Lower lobe of right lung (tissue), 2 donors: Measurements from ENCODE around the gene INPP4B. TPM values are rescaled to one million over a fixed set of nuclear protein-coding genes. Genes with fewer than 3 reads are reported as not detected.
"Not testable (repeated sequence)": the region's sequence is repeated elsewhere in the genome, so short reads cannot be mapped to it uniquely, and the experiment has no call there.

Experiments used
- ATAC-seq, 2 donors: fragments of 200-7000 bp; cut with Tn5 transposase; one replicate each; pipeline ENCODE4 v1.9.1; 2020 to 2022; ENCODE audit warnings: mild to moderate bottlenecking in 2 of 2, moderate library complexity in 2 of 2
- DNase-seq: peaks from one replicate; pipeline ENCODE4 v3.0.0-alpha.2; 2020
- H3K27ac ChIP-seq: fragments of 200-600 bp; one replicate; pipeline ENCODE4 v1.8.0; 2022
- H3K27me3 ChIP-seq: fragments of 200-600 bp; one replicate; pipeline ENCODE4 v1.8.0; 2022; ENCODE audit warnings: low read depth
- H3K36me3 ChIP-seq: fragments of 200-600 bp; one replicate; pipeline ENCODE4 v1.8.0; 2022; ENCODE audit warnings: mild to moderate bottlenecking
- H3K4me1 ChIP-seq: fragments of 200-600 bp; one replicate; pipeline ENCODE4 v1.8.0; 2022
- H3K4me3 ChIP-seq: fragments of 200-600 bp; one replicate; pipeline ENCODE4 v1.8.0; 2022; ENCODE audit warnings: mild to moderate bottlenecking
- H3K9me3 ChIP-seq: fragments of 200-600 bp; one replicate; pipeline ENCODE4 v1.8.0; 2022
- CTCF ChIP-seq: fragments of 200-600 bp; IDR thresholded peaks from one replicate; pipeline ENCODE4 v1.8.0; 2022; ENCODE audit warnings: antibody characterized with exemption, mild to moderate bottlenecking
- intact Hi-C: fragments of 100-400 bp; cut with DNase I; formaldehyde crosslinking; loops from one replicate; pipeline ENCODE4 v1.11.0; 2022
- total RNA-seq: library from RNA; stranded (reverse); fragmentation: NEBNext Ultra II Directional; extraction: Animal tissue kit (Norgen Biotek cat#: 25700); gene quantifications from one replicate; pipeline ENCODE4 v1.2.1, GENCODE V29; 2021
- donor health status: DM: no; HTN: yes; CAD: no; lungs with severe emphysema.

INPP4B gene
- total RNA-seq, 1 donor from 2014 or later, result 12.1 TPM

- no peak for DNase-seq
- H3K9me3 ChIP-seq, result no peaks in the 10 kb centered on the region
- intact Hi-C loops, result no loop called here
- H3K27ac ChIP-seq, result no peak overlapping the region
- ATAC-seq, result no peak
- no peaks in the 10 kb centered on the region for H3K4me1 ChIP-seq
- H3K36me3 ChIP-seq, result no peaks in the 10 kb centered on the region
- H3K27me3 ChIP-seq, result no peaks in the 10 kb centered on the region
- no peak for TF ChIP-seq CTCF
- H3K4me3 ChIP-seq, result no peak overlapping the region
These were observed 336.2 kb downstream of the INPP4B start for GRCh38 chr4:142509881-142510280.

- H3K4me1 ChIP-seq, H3K27ac ChIP-seq, H3K9me3 ChIP-seq, ATAC-seq, H3K4me3 ChIP-seq, H3K27me3 ChIP-seq, H3K36me3 ChIP-seq, intact Hi-C loops, DNase-seq: not testable (repeated sequence)
These were observed 336.7 kb downstream of the INPP4B start for GRCh38 chr4:142509381-142509780.

- intact Hi-C loops, result no loop called here
- no peaks in the 10 kb centered on the region for H3K4me1 ChIP-seq
- no peaks in the 10 kb centered on the region for H3K36me3 ChIP-seq
- H3K9me3 ChIP-seq, result no peaks in the 10 kb centered on the region
- ATAC-seq (peak in 1 of 2 donors; percentile 41), DNase-seq (no peak)
- no peak for TF ChIP-seq CTCF
- no peak overlapping the region for H3K27ac ChIP-seq
- no peak overlapping the region for H3K4me3 ChIP-seq
- no peaks in the 10 kb centered on the region for H3K27me3 ChIP-seq
These were observed 345.1 kb downstream of the INPP4B start for GRCh38 chr4:142500966-142501365.

GRCh38 chr4:142497606-142498005, 348.5 kb downstream of the INPP4B start:
- DNase-seq (no peak), ATAC-seq (no peak)
- H3K27me3 ChIP-seq, result no peaks in the 10 kb centered on the region
- H3K36me3 ChIP-seq, result no peaks in the 10 kb centered on the region
- no peak for TF ChIP-seq CTCF
- no peaks in the 10 kb centered on the region for H3K9me3 ChIP-seq
- intact Hi-C loops, result no loop called here
- H3K27ac ChIP-seq, result no peak overlapping the region
- H3K4me1 ChIP-seq, result no peaks in the 10 kb centered on the region
- H3K4me3 ChIP-seq, result no peak overlapping the region

GRCh38 chr4:142493255-142494110, 352.6 kb downstream of the INPP4B start:
- Histone ChIP-seq H3K27me3 (no peaks in the 10 kb centered on the region), H3K4me1 (no peaks in the 10 kb centered on the region), H3K36me3 (no peaks in the 10 kb centered on the region), H3K27ac (no peak overlapping the region), H3K4me3 (no peak overlapping the region), H3K9me3 (no peaks in the 10 kb centered on the region)
- DNase-seq (no peak), ATAC-seq (no peak)
- intact Hi-C loops, result no loop called here
- no peak for TF ChIP-seq CTCF

GRCh38 chr4:142485452-142485851, 360.6 kb downstream of the INPP4B start:
- ATAC-seq (no peak), DNase-seq (no peak)
- Histone ChIP-seq H3K36me3 (no peaks in the 10 kb centered on the region), H3K27me3 (no peaks in the 10 kb centered on the region), H3K4me1 (no peaks in the 10 kb centered on the region), H3K4me3 (no peak overlapping the region), H3K9me3 (no peaks in the 10 kb centered on the region), H3K27ac (no peak overlapping the region)
- no peak for TF ChIP-seq CTCF
- intact Hi-C loops, result no loop called here
